Skin of body (tissue), 2 donors: ENCODE measurements around the gene TMEM156. TPM values are rescaled to one million over a fixed set of nuclear protein-coding genes. Genes with fewer than 3 reads are reported as not detected.
A peak's percentile ranks its signal among the peaks of the same experiment; 100 is the strongest.
"Not testable (repeated sequence)": the region's sequence is repeated elsewhere in the genome, so short reads cannot be mapped to it uniquely, and the experiment has no call there.

ENCODE experiments used
- DNase-seq: peaks from one replicate; lab custom pipeline; 2025; lab: John Stamatoyannopoulos, UW
- total RNA-seq: library from RNA; depleted of rRNA; stranded (reverse); fragments of >200 nt; gene quantifications from one replicate; pipeline ENCODE4 v1.2.3, GENCODE V29; 2014

The TMEM156 gene
- total RNA-seq, 1 donor from 2014 or later: 0.20 TPM

DNA sequence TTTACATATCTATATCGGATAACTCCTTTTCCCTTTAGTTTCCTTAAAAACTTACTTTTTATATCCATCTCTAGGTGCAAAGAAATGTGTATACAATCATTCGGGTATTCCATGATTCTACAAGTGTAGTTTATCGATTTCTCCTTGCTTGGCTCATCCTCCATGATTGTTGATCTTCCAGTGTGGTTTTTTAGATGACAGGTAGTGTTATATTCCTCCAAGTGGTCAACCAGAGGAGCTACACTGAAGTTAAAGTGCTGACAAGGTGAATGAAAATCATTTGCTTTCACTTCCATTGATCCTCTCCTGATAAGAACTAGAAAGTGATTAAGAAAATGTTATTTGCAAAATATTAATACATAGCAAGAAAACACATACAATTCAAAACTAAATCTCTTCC is 38.5 kb downstream of the TMEM156 start:
- no peak for DNase-seq

DNA sequence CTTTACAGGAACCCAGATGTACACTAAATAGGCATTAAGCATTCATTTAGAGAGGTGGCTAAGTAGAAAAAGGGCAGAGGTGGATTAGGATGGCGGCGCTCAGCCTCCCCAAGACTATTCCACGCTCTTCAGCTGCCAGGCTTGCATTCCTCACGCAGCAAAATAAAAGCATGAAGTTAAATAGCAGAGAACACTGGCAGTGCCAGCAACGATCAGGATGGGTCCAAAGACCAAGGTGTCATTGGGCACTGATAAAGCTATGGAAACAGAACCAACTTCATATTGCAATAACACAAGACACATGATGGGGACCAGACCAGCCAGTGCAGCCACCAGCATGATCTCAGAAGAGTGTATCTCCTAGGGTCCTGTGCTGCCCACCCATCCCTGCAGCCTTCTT is 42.0 kb downstream of the TMEM156 start:
- no peak for DNase-seq

DNA sequence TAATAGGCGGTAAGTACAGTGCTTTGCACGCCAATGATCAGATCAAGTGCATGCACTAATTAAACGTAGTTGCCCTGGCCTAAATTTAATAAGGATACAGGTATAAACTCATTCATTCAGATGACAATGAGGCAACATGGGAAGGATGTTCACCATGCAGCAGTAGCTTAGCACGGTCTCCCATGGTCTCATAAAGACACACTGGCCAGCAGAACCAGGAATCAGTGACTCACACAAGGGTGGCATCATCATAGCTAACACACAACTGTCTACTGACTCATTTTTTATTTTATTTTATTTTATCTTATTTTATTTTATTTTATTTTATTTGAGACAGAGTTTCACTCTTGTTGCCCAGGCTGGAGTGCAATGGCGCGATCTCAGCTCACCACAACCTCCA is 42.7 kb downstream of the TMEM156 start:
- DNase-seq: no peak

DNA sequence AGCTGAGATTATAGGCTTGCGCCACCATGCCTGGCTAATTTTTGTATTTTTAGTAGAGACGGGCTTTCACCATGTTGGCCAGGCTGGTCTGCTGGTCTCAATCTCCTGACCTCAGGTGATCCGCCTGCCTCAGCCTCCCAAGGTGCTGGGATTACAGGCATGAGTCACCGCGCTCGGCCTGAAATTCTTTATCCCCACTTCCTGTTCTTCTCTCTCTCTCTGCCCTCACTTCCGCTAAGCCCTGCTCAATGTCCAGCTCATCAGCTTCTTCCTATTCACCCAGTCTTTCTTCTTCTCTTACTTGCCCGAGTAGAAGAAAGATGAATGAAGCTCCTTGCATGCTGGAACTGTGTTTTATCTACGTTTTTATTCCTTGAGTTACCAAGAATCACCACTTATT is 43.9 kb downstream of the TMEM156 start:
- not testable (repeated sequence) for DNase-seq

DNA sequence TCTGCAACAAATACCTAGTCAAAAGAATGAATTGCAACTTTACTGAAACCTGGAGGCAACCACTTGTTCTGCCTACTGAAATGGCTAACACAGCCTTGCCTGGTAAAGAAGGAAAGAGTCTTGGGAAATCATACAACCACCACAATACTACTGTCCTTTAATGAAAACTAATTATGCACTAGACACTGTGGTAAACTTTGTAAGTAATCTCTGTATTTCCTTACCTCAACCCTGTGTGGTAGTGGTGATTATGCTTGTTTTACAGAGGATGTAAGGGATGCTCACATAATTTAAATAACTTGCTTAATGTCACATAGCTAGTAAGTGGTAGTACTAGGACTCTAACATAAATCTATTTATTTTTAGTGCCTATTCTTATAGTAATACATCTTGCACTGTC is 44.7 kb downstream of the TMEM156 start:
- DNase-seq: no peak

DNA sequence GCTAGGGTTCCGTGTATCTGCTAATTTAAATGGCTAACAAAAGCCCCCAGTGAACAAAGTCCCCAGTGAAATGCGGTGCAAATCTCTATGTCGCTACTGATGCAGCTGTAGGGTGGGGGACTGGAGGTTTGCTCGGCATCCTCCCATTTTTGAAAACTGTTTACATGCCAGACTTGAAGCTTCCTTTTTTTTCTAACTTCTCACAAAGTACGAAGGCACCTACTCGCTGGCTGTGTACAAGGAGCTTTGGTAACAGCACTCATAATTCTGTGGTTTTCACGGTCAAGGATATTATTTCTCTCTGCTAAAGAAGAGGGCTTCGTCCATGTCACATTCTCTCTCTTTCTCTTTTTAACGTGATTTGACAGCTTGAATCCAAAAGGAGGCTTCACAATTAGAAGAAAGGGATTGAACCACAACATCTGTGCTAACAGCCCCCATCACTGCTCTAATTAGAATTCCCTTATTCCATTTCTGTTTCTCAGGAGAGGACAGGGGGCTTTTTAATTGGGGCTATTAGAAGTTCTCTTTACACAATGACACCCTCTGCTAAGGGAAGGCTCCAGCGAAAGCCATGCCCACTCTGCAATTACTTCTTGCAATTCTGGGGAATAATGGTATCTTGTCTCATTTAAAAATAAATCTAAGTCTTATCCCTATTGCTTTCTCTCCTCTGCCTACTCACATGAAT is 46.7 kb downstream of the TMEM156 start:
- DNase-seq: no peak

DNA sequence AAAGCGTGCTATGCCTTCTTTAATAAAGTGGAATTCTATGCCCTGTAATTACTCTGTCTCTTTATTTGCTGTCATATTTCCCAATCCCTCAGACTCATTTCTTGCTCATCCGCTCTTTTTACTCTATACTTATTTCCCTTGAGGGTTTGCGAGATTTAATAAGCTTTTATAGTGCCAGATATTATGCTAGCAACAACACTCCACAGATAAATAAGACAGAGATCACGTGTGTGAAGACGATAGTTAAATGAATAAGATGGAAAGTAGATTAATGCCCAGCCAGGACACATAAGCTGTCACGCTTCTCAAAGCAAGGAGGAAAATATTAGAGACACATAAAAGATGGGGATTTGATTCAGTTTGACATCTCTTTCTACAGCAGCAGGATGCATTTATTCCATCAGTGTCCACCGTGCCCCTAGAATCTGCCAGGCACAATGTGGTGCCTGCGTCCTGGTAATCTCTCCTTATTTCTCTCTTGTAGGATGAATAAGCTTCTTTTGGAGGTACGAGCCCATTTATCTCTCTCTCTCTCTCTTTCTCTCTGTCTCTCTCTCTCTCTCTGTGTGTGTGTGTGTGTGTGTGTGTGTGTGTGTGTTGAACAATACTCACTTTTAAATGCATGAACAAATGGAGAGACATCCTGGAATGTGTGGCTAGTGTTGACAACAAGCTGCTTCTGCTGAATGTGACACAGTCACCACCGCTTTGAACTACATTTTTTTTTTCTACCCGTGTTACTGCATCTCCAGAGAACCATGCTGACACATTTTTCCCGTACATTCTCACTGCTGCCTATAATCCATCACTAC is 48.2 kb downstream of the TMEM156 start:
- peak; percentile 2 for DNase-seq

DNA sequence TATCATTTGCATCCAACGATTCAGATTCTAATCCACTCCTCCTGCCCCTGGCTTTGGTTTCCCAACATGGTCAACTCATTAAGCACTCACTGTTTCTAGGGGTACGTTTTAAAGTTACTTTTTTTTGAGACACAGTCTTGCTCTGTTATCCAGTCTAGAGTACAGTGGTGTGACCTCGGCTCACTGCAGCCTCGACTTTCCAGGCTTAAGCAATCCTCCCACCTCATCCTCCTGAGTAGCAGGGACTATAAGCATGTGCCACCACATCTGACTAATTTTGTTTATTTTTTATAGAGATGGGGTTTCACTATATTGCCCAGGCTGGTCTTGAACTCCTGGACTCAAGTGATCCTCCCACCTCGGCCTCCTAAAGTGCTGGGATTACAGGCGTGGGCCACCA is 48.9 kb downstream of the TMEM156 start:
- no peak for DNase-seq

DNA sequence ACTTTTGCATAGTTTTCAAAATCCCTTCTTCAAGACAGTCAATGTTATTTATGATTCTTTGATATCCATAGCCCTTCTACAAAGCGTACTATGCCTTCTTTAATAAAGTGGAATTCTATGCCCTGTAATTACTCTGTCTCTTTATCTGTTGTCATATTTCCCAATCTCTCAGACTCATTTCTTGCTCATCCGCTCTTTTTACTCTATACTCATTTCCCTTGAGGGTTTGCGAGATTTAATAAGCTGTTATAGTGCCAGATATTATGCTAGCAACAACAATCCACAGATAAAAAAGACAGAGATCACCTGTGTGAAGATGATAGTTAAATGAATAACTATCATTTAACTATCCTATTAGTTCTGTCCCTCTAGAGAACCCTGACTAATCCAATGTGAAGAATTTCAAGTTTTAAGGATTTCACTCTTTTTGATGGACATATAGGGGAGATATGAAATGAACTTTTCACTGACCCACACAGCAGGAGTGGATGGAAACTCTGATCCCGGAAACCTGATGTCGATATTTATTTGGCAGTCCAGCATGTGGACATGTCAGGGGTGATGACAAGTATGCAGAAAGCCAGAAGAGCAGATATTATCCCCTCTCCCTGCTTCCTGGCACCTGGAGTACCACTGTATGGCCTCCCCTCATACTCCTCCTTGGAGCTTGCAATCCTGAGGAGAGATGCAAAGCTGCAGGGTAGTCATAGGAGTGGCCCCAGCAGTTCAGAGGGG is 49.7 kb downstream of the TMEM156 start:
- DNase-seq: no peak

DNA sequence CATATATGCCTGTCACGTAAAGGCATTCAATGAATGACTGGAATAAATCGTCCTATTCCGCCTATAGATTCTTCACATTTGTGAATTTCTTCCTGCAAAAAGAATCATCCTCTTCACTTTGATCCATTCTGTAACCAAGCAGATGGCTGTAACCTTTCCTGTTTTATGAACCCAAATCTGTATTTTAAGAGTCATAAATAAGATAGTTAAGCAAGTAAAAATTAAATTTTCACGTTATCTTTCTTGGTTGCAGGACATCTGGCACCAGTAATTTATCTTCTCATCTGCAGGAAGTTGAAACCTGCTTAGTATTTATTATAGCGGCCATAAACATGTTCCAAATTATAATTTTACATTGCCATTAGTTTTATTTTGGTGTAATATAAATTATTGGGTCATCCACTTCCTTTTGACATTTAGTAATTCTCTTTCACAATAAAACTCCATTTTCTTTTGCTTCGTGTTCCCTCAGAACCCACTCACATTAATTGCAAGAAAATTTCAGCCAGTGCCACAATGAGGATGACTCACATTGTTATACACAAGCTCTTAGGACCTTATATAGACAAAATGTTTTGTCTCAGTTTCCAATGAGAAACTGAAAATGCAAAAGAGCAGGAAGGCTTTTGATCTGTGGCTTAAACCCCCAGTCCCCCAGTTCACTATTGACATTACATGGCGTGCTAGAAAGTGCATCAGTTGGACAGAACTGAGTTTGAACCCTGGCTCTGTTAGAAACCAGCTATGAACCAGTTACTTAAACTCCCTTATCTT is 51.1 kb downstream of the TMEM156 start:
- DNase-seq: no peak

DNA sequence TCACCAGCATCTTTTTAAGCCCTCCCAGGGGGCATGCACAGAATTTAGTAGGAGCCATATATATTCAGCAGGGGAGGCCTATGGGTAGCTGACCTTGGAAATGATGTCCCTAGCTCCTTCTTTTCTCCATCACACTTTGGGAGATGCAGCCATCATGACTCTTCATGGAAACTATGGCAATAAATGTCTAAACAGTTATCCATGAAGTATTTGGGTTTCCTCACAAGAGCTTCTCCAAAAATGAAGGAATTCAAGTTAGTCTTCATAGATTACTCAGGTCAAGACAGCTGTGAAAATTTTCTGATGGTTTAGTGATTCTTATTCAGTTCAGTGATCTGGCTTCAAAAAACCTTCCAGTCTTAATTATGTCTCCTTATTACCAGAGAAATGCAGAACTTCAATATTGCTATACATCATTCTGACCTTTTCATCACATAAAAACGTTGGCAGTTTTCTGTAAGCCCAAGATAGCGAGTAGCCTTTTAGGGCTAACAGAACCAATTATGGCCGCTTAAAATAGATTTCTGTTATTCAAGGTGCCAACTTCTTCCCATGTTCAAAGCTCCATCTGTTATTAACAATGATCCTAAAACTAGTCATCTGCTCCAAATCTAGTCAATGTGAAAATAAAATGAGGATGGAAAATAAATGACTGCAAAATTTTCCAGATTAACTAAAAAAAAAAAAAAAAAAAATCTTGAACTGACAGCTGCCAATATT is 52.5 kb downstream of the TMEM156 start:
- no peak for DNase-seq

DNA sequence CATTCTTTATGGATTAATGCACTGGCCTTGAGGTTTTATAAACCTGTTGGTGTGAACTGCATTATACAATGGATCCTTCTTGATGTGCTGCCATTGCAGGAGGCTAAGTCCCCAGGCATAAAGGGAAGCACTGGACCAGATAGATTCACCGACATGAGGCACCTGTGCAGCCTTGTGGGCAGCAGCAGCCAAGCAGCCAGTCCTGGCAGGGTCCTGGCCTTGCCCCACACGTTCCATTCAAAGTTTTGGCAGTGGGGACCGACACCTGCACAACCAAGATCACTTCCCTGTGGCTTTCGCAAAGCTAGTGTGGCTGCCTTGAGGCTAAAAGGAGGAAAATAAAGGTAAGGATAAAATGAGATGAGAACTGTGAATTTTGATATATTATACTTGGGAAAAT is 53.1 kb downstream of the TMEM156 start:
- no peak for DNase-seq

DNA sequence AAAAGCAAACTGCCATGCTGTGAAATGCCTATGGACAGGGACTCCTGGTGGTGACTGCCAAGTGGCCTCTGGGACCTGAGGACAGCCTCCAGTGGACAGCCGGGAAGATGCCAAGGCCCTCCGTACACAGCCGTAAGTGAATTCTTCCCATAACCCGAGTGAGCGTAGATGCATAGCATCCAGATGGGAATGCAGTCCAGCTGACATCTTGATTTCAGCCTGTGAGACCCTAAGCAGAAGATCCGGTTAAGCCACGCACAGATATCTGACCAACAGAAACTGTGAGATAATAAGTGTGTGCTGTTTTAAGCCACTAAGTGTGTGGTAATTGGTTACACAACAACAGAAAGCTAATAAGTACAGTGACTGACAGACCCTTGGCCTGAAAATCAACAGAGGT is 55.9 kb downstream of the TMEM156 start:
- no peak for DNase-seq

DNA sequence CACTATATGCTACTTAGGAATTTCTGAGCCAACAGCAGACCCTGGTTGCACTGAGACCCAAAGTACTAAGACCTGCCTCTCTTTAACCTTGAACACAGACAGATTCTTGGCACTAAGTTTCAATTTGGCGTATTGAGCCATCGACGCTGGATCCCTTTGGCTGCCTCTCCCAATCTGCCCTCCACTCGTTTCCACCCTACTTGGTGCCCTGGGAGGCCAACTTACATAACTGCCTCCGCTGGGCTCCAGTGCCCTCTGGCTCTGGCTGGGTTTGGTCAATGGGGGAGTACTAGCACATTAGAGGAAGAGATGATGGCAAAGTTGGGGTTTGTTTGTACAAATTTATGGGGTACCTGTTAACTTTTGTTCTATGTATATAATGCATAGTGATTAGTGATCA is 63.5 kb downstream of the TMEM156 start:
- DNase-seq: no peak

DNA sequence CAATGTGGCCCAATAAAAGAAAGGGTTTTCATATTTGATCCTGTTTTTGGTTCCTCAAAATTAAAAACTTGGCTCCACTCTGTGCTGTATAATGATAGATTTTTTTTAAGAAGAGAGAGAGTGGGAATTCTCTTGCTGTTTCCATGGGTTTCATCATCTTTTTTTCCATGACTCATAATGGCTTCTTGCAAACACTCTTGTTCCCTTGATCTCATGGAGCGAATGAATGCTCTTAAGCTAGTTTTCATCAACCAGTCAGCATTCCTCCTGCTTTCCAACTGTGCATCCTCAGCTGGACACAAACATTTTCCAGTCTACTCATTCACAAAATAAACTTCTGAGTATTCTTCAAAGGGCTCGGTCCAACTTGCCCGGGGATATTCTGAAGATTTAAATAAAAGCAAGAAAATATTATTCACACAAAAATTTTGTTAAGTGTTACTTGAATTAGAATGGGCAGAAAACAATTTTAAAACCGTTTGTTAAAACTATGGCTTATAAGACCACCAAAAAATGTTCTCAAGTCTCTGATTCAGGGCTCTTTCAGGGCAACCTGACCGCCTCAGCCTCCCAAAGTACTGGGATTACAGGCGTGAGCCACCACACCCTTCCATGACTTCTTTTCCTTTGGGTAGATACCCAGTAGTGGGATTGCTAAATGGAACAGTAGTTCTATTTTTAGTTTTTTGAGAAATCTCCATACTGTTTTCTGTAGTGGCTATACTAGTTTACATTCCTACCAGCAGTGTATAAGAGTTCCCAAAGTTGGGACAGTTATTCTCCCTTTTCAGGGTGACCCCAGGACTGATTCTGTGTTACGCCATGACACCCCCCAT is 64.7 kb downstream of the TMEM156 start:
- peak; percentile 37 for DNase-seq

DNA sequence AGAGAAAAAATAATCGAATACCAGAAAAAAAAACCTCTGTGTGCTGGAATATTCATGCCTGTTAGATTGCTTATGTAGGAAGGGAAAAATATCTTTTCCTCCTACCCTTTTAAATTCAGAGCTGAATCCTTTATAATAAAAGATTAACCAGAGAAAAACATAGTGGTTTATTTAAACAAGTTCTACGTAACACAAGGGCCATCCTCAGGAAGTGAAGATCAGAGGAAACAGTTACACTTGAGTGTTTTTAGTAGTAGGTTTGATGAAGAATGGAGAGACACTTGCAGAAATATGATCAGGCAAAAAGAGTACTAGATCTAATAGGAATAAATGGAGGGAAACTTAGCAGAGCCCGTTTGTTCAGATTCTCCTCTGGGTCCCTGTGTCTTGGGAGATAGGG is 66.3 kb downstream of the TMEM156 start:
- no peak for DNase-seq

DNA sequence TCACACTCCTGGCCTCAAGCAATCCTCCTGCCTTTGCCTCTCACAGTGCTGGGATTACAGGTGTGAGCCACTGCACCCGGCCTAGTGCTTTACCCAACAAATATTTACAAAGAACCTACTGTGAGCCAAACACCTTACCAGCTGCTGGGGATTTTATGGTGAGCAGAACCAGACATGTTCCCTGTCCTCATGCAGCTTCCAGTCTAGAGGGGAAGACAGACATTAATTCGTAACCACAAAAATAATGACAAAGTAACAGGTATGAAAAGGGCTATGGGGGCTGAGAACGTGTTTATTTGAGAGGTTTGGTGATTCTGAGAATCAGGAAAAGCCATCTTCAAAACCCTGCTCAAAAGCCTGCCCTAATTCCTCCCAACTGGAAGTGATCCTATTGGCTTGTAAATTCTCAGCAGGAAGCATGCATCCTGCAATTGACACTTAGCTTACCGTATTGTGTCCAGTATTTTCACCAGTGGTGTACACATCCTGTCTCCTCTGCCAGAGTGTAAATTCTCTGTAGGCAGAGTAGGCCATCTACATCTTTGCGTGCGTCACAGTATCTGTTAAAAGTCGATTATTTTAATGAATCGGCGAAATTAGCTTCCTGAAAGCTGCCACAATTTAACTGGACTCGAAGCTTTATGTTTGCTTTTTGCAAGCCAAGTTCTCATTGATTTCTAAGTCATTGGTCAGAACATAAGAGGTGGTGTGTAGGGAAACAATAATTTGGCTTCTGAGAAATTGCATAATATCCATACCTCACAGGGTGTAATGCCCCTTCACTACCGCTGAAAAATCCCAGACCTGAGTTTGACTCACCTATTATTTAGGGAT is 67.0 kb downstream of the TMEM156 start:
- no peak for DNase-seq

DNA sequence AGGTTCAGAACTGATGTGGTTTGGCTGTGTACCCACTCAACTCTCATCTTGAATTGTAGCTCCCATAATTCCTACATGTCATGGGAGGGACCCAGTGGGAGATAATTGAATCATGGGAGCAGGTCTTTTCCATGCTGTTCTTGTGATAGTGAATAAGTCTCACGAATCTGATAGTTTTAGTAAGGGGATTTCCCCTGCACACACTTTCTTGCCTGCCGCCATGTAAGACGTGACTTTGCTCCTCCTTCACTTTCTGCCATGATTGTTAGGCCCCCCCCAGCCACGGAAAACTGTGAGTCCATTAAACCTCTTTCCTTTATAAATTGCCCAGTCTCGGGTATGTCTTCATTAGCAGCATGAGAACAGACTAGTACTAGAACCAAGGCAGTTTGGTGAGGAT is 73.0 kb downstream of the TMEM156 start:
- DNase-seq: not testable (repeated sequence)
